ENCODE results near the gene FBL.
"Not testable (repeated sequence)": the region's sequence is repeated elsewhere in the genome, so short reads cannot be mapped to it uniquely, and the experiment has no call there.

Gene FBL

GRCh38 chr19:39824143-39825092 lies 21.8 kb downstream of the FBL start:
- DNase-seq (ENCODE audit: low spot score): peak; percentile 94

- no peak for DNase-seq (ENCODE audit: low spot score)
Observed at GRCh38 chr19:39823686-39824085, 22.5 kb downstream of the FBL start.

GRCh38 chr19:39820696-39821095 lies 25.5 kb downstream of the FBL start:
- no peak for DNase-seq (ENCODE audit: low spot score)

GRCh38 chr19:39819786-39820185 lies 26.4 kb downstream of the FBL start:
- no peak for DNase-seq (ENCODE audit: low spot score)

GRCh38 chr19:39818626-39819097 lies 27.5 kb downstream of the FBL start:
- DNase-seq (ENCODE audit: low spot score): no peak

- DNase-seq (ENCODE audit: low spot score): no peak
Observed at GRCh38 chr19:39817888-39818561, 28.2 kb downstream of the FBL start.

GRCh38 chr19:39816287-39817048 lies 29.7 kb downstream of the FBL start:
- DNase-seq (ENCODE audit: low spot score): no peak

GRCh38 chr19:39814595-39814994 lies 31.6 kb downstream of the FBL start:
- DNase-seq (ENCODE audit: low spot score): no peak

- DNase-seq (ENCODE audit: low spot score): not testable (repeated sequence)
Observed at GRCh38 chr19:39814111-39814510, 32.1 kb downstream of the FBL start.

GRCh38 chr19:39813264-39813993 lies 32.8 kb downstream of the FBL start:
- no peak for DNase-seq (ENCODE audit: low spot score)

- no peak for DNase-seq (ENCODE audit: low spot score)
Observed at GRCh38 chr19:39811064-39811463, 35.1 kb downstream of the FBL start.

GRCh38 chr19:39810424-39810823 lies 35.8 kb downstream of the FBL start:
- no peak for DNase-seq (ENCODE audit: low spot score)

- DNase-seq (ENCODE audit: low spot score): no peak
Observed at GRCh38 chr19:39809368-39809767, 36.8 kb downstream of the FBL start.

GRCh38 chr19:39808688-39809087 lies 37.5 kb downstream of the FBL start:
- DNase-seq (ENCODE audit: low spot score): not testable (repeated sequence)

- no peak for DNase-seq (ENCODE audit: low spot score)
Observed at GRCh38 chr19:39807846-39808364, 38.3 kb downstream of the FBL start.

GRCh38 chr19:39805104-39805503 lies 41.1 kb downstream of the FBL start:
- DNase-seq (ENCODE audit: low spot score): no peak

- no peak for DNase-seq (ENCODE audit: low spot score)
Observed at GRCh38 chr19:39802958-39803357, 43.2 kb downstream of the FBL start.

GRCh38 chr19:39797083-39797482 lies 49.1 kb downstream of the FBL start:
- DNase-seq (ENCODE audit: low spot score): no peak

GRCh38 chr19:39796000-39796498 lies 50.1 kb downstream of the FBL start:
- DNase-seq (ENCODE audit: low spot score): no peak

GRCh38 chr19:39795001-39795400 lies 51.2 kb downstream of the FBL start:
- DNase-seq (ENCODE audit: low spot score): no peak

GRCh38 chr19:39792999-39793546 lies 53.1 kb downstream of the FBL start:
- peak; percentile 94 for DNase-seq (ENCODE audit: low spot score)
